Stimulated activated CD4-positive, alpha-beta T cell treated with anti-CD3 and anti-CD28 coated beads, Interleukin-2, amount 100 ng/mL, for 48 hours (primary cell): ENCODE results near the gene AGXT.
A peak's percentile ranks its signal among the peaks of the same experiment; 100 is the strongest.
"Not testable (repeated sequence)": the region's sequence is repeated elsewhere in the genome, so short reads cannot be mapped to it uniquely, and the experiment has no call there.

Source experiments
- DNase-seq, 2 donors: peaks; one replicate each; pipeline ENCODE4 v3.0.0-alpha.2; 2020

The AGXT gene

GRCh38 chr2:240840435-240841060, 28.1 kb upstream of the AGXT start:
- no peak for DNase-seq

- DNase-seq: not testable (repeated sequence)
These were observed 22.3 kb upstream of the AGXT start for GRCh38 chr2:240846309-240846708.

DNA sequence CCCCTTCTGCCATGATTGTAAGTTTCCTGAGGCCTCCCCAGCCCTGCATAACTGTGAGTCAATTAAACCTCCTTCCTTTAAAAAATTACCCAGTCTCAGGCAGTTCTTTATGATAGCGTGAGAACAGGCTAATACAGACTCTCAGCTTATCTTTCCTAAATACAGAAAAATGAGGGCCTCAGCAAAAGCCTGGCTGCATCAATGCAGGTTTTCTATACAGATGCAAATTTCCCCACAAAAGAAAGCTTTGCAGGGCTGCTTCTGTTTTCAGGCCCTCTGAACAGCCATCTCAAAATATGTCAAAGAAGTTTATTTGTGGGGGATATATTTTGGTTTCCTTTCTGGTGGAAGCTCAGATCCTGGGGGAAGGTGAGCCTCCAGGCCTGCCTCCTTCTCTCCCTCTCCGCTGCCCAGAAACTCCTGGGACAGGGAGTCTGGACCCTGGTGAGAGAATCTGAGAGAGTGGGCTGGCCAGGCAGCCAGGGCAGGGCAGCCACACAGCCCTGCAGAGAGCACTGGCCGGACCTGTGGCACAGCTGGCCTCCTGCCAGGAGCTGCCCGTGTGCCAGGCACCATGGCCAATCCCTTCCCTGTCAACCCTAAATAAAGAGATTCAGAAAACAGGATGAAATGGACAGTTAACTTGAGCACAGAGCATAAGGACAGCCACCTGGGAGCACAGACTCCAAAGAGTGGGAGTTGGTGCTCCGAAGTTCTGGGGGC, 21.6 kb upstream of the AGXT start:
- DNase-seq: no peak

DNA sequence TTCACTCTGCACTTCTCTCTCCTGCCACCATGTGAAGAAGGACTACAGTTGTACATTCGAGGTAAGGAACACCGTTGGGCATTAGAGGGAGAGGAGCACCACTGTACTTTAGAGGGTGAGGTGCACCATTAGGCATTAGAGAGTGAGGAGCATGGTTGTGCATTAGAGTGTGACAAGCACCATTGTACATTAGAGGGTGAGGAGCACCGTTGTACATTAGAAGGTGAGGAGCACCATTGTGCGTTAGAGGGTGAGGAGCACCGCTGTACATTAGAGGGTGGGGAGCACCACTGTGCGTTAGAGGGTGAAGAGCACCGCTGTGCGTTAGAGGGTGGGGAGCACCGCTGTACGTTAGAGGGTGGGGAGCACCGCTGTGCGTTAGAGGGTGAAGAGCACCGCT, 20.8 kb upstream of the AGXT start:
- DNase-seq: no peak

DNA sequence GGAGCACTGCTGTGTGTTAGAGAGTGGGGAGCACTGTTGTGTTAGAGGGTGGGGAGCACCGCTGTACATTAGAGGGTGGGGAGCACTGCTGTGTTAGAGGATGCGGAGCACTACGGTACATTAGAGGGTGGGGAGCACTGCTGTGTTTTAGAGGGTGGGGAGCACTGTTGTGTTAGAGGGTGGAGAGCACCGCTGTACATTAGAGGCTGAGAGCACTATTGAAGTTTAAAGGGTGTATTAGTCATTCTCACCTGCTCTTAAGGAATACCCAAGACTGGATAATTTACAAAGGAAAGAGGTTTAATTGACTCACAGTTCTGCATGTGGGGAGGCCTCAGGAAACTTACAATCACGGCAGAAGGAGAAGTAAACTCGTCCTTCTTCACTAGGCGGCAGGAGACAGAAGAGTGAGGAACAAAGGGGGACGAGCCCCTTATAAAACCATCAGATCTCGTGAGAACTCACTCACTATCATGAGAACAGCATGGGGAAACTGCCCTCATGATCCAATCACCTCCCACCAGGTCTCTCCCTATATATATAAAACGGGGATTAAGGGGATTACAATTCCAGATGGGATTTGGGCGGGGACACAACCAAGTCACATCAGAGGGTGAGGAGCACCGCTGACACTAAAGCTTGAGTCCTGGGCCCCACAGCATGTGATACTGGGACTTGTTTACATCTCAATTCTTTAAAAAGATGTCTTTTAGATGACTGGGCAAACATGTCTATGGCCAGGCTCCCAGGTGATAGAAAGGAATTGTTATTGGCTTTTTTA, 19.5 kb upstream of the AGXT start:
- no peak for DNase-seq

DNA sequence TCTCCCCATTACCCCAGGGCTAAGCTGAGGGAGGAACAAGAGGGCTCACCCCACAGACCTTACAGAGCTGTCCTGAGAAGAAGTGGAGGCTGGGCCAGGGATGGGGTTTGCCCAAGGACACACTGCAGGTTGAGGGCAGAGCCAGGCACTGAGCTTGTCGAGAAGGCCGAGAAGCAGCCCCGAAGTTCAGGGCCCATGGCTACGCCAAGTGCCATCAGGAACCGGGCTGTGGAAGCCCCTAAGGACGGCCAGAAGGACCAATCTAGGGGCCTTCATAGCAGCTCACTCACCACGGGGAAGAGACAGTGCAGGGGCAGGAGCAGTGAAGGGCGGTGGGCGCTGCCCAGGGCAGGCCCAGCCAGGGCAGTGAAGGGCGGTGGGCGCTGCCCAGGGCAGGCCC, 18.6 kb upstream of the AGXT start:
- DNase-seq: no peak

DNA sequence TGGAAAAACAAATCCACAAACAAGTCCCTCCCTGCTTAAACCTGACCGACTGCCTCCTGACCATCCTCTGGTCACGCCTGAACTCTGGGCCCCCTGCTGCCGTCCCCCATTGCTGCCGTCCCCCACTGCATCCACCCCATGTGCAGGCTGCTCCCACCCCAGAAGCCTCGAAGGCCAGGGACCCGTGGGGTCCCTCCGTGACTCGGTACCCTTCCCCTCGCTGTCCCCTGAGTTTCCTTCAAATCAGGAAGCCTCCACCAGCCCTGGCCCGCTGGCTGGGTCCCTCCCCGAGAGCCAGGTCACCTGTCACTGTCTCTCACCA, 17.9 kb upstream of the AGXT start:
- no peak for DNase-seq

GRCh38 chr2:240851078-240851991, 17.3 kb upstream of the AGXT start:
- peak; percentile 87 to 88 for DNase-seq

DNA sequence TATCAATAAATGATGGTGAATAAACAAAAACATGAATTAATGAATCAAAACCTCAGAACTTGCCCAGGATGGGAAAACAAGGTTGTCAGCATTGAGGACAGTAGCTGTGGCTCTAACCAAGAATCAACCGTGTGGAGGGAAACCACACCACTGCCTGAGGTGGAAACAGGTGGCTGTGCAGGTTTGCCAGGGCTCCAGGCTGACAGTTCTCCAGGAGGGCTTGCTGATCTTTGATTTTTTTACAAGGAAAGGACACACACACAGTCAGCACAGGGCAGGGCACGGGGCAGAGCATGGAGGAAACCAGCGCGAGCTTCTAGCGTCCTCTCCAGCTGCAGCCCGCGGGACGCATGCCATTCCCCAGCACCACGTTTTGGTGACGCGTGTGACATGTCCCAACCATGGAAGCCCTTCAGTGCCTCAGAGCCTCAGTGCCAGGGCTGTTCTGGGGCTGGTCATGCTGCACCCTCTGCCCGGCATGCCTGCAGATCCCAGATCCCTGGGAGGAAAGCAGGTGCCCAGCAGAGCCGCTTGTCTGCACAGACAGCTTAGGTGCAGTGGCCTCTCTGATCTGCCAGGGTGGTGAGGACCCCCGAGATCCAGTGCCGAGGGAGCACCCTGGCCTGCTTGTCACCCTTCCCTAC, 15.8 kb upstream of the AGXT start:
- DNase-seq: no peak

- no peak for DNase-seq
These were observed 13.0 kb upstream of the AGXT start for GRCh38 chr2:240855670-240856069.

DNA sequence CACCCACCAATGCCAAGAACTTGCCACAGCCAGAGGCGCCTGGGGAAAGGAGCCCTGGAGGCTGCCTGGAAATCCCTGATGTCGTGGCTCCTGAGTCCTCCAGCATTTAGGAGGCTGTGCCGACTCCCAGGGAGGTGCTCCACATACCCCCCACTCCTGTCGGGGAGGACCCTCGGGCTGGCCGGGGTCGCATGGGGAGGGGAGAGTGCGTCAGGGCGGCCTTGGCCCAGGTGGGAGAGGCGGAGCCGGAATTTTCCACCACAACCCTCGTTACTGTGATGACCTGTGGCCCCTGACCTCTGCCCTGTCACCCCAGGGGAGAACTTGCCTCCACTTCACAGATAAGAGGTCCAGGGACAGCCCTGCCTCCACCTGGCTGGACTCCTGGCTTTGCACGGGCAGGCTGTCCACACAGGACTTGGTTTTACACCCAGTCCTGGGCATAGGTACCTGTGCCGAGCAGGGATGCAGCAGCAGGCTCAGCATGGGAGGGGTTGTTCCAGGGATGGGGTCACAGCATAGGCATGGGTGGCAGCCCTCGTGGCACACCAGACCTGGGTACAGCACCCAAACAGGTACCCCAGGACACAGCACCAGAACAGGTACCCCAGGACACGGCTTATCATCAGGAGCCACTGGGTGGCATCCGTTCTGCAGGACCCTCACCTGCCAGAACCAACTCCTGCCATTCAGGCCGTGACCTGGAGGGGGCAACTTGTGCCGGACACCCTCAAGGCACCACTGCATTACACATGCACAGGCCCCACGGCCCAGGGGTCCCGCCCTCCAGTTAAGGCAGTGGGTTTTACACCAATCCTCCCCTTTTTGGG, 12.3 kb upstream of the AGXT start:
- DNase-seq: no peak

- no peak for DNase-seq
These were observed 11.3 kb upstream of the AGXT start for GRCh38 chr2:240857039-240858008.

DNA sequence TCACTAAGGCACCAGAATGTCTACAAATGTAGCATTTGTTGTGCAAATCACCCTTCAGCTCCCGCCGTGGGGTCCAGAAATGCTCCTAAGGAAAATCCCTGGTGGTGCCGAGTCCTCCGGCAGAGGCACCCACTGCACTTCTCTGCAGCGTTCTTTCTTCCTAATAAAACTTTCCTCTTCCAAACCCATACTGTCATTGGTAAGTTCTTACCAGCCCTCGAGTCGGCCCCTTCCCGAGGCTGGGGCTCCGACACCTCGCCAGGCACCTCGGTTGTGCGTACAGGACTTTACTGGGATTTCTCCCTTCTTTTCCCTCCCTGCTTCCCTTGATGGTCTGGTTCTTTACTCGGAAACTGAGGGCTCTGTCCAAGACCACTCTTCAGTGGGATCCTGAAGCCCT, 10.3 kb upstream of the AGXT start:
- no peak for DNase-seq

DNA sequence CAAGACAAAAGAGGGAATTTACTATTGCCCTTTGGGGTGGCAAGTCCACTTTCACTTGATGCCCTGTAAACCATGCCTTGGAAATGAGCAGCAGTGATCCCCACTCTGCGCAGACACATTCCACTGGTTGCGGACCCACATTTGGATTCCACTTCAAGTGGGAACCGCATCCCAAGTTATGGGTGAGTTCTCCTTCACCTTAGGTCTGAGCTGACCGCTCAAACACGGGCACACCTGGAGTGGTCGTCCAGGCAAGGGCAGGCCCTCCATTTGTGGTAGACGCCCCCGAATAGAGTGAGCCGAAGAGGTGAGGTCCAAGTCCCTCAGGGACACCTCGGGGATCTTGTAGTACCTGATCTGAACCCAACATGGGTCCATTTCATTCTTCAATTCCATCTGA, 9.8 kb upstream of the AGXT start:
- DNase-seq: no peak

DNA sequence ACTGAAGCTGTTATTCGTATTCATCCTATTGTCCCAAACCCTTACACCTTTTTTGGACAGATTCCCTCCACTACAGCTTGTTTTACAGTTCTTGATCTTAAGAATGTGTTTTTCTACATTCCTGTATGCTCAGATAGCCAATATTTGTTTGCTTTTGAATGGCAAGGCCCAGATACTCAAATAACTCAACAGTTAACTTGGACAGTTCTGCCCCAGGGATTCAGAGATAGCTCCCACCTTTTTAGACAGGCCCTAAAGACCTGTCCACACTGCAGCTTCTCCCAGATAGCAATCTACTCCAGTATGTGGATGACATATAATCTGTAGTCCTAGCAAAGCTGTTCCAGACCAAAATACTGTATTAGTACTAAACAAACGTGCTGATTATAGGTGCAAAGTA, 7.1 kb upstream of the AGXT start:
- no peak for DNase-seq

GRCh38 chr2:240864475-240864874, 4.1 kb upstream of the AGXT start:
- DNase-seq: no peak

DNA sequence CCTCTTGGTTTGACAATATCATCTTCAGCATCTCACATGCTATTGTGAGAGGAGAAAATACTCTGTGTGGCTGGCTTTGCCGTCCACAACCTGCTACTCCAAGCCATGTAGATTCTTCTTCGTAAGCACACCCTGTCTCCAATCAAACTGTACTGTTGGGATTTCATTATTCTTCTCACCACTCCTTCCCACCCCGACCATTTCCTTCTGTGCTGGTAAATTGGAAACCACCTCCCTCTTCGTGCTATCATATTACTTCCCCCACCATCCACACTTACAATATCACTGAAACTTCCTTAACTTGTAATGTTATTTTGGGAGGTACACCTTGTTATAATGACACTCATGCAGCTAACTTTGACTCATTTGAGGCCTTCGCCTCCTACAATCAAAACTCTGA, 3.2 kb upstream of the AGXT start:
- no peak for DNase-seq

DNA sequence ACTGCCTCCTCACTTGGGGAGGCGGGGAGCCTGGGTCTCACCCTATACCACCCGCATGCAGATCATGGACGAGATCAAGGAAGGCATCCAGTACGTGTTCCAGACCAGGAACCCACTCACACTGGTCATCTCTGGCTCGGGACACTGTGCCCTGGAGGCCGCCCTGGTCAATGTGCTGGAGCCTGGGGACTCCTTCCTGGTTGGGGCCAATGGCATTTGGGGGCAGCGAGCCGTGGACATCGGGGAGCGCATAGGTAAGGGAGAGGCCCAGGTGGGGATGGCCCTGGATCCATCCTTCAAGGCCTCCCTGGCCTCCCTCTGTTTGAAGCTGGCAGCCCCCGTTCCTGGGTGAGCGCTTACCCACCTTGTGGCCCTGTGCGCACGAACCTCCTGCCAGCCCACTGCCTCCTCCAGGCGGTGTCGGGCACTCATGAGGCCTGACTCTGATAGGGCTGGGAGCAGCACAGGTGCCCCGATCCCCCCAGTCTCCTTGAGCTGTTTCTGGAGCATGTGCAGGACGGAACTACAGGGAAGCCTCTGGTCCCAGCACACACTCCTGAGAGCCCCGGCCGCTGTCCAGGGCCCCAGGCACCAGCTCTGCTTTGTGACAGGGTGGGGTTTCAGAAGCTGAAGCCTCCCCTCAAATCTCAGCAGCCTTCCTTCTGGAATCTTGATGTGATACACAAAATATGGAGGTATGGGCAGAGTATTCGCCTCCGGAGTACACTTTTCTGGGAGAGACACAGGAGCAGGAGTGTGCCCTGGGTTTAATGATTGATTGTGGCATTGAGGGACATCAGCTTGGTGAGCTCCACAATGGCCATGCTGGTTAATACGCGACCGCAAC, 708 bp downstream of the AGXT start:
- no peak for DNase-seq
